Small intestine (tissue), 7 donors: Measurements from ENCODE around the gene GPHB5. TPM values are rescaled to one million over a fixed set of nuclear protein-coding genes. Genes with fewer than 3 reads are reported as not detected.

Source experiments
- DNase-seq, 2 donors: peaks; one replicate each; pipeline versions ENCODE4 v3.0.0 to v3.0.0-alpha.2; 2013
- FAIRE-seq: peaks from 2 replicates; lab custom pipeline; 2012; peaks lifted over from hg19 to GRCh38; lab: Jason Lieb, UNC
- H3K27ac ChIP-seq, 3 donors: one replicate each; pipeline ENCODE4 v1.5.1; 2013; ENCODE audit warnings: low read length in 2 of 3, mild to moderate bottlenecking in 2 of 3, control low read depth in 1 of 3, inconsistent platforms in 1 of 3, low read depth in 1 of 3, moderate library complexity in 1 of 3
- H3K27me3 ChIP-seq, 3 donors: one replicate each; pipeline ENCODE4 v1.6.1; 2013; ENCODE audit warnings: low read length in 3 of 3, inconsistent platforms in 1 of 3; ENCODE audit not compliant: control insufficient read depth in 3 of 3, insufficient read depth in 3 of 3
- H3K36me3 ChIP-seq, 3 donors: one replicate each; pipeline ENCODE4 v1.6.1; 2013; ENCODE audit warnings: low read length in 3 of 3, inconsistent platforms in 1 of 3, low read depth in 1 of 3, mild to moderate bottlenecking in 1 of 3, moderate library complexity in 1 of 3; ENCODE audit not compliant: control insufficient read depth in 3 of 3, insufficient read depth in 2 of 3
- H3K4me1 ChIP-seq, 3 donors: one replicate each; pipeline ENCODE4 v1.6.1; 2013; ENCODE audit warnings: low read length in 2 of 3, inconsistent platforms in 1 of 3, low read depth in 1 of 3, mild to moderate bottlenecking in 1 of 3, moderate library complexity in 1 of 3; ENCODE audit not compliant: control insufficient read depth in 3 of 3, insufficient read depth in 2 of 3
- H3K4me3 ChIP-seq, 3 donors: one replicate each; pipeline ENCODE4 v1.5.1; 2013; ENCODE audit warnings: low read length in 3 of 3, control low read depth in 1 of 3, inconsistent platforms in 1 of 3, low read depth in 1 of 3, mild to moderate bottlenecking in 1 of 3, moderate library complexity in 1 of 3
- H3K9me3 ChIP-seq, 2 donors: one replicate each; pipeline ENCODE4 v1.6.1; 2013; ENCODE audit warnings: low read depth in 1 of 2, low read length in 1 of 2; ENCODE audit not compliant: control insufficient read depth in 2 of 2, insufficient read depth in 1 of 2
- WGBS, 3 donors: extraction: QIAGEN DNeasy Blood & Tissue Kit; methylation state at CpG; one replicate each; pipeline ENCODE4 v1.1.7; 2013; 5-methylcytosine and 5-hydroxymethylcytosine counted together
- polyA plus RNA-seq, 4 donors: library from polyadenylated mRNA; stranded (reverse) in 3 of 4; unstranded in 1 of 4; fragments of 200-250 nt in 3 of 4; fragments of 120-200 nt in 1 of 4; gene quantifications; one replicate each; pipeline versions ENCODE4 v1.2.1 to v1.2.3, GENCODE V29; 2013
- donor health status: healthy with polysubstance abuse.
- donor health status: control.
- donor health status: control.
- donor health status: Bipolar disorder and iron deficiency.
- donor health status: healthy.

GPHB5 gene
- polyA plus RNA-seq, 4 donors = not detected

DNA sequence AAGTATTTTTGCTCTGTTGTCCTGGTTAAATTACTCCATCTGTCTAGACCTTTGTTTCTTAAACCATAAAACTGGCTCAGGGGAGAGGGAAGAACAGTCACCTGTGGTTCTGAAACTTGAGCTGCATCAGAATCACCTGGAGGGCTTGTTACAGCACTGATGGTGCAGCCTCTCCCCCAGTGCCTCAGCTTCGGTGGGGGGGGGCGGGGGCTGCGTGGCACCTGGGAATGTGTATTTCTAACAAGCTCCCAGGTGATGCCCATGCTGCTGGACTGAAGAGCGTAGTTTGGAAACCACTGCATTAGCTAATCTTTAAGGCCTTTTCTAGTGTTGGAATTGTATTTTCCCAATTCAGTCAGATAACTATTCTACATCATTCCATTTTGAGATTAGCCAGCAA, 42.7 kb downstream of the GPHB5 start:
- Histone ChIP-seq H3K9me3 (no peaks in the 10 kb centered on the region), H3K4me3 (no peak overlapping the region), H3K4me1 (no peaks in the 10 kb centered on the region), H3K27me3 (no peaks in the 10 kb centered on the region), H3K27ac (no peak overlapping the region), H3K36me3 (peaks cover 0 to 2% (median 0%) of the 10 kb centered on the region in 3 donors)
- FAIRE-seq (no peak), DNase-seq (no peak)
- WGBS, 3 donors = 67 to 80% (median 70%) methylated on average over 4 of the region's 4 CpGs

DNA sequence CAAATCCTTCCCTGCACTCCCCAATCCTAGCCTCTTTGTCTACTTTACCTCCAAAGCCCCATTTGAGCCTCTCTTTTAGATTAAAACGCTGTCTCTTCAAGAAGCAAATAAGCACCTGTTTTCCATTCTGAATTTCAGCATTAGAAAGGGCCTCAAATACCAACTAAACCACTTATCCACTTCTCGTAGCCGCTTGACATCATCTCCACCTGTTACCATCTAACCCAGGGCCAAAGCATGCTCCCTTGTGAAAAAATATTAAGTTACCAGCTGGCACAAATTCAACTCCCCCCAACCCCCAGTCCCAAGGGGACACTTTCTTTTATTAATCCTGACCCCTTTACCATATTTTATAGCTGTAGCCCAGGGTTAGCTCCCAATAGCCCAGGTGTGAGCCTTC, 43.1 kb downstream of the GPHB5 start:
- no peaks in the 10 kb centered on the region for H3K4me1 ChIP-seq
- no peak overlapping the region for H3K4me3 ChIP-seq
- no peaks in the 10 kb centered on the region for H3K27me3 ChIP-seq
- 85 to 90% (median 88%) methylated on average over 3 of the region's 3 CpGs for WGBS, 3 donors
- peaks cover 0 to 2% (median 0%) of the 10 kb centered on the region in 3 donors for H3K36me3 ChIP-seq
- H3K27ac ChIP-seq = no peak overlapping the region
- FAIRE-seq = no peak
- H3K9me3 ChIP-seq = no peaks in the 10 kb centered on the region
- no peak for DNase-seq

DNA sequence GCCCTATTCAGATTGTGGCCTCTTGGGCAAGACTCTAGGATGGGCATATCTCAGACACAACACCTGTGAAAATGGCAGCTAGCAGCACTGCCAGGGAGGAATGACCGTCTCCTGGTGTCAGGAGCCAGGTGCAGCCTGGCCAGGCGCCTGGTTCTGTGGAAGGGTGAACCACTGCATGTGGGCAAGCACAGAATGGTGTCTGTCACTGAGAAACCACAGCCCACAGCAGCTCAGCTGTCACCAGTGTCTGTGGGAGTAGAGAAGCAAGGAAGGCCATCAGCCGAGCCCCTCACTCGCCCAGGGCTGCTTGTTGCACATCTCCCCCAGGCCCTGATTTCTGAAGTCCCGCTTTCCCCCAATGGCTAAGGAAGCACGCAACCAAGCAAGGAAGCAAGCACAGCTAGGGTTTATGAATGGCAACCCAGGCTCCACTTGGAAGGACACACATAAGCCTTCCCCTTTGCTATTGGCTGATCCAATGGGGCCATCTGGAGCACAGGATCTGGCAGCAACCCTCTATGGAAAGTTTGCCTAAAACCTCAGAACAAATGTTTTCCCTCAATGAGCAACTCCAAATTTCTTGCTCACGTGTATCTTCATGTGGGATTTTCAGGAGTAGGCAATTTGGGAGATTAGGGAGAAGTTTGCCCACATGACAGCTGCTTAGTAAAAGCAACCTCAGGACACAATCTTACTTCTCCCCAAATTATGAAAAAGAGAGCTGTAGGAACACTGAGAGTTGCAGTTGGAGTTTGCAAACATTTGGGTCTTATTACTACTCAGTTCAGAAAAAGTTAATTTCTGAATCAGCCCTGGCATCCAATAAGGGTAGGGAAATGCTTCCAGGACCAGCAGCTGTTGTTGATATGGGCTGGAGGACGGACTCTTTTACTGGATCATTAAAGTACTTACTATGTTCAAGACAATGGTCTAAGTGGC, 44.7 kb downstream of the GPHB5 start:
- no peak for FAIRE-seq
- no peaks in the 10 kb centered on the region for H3K27me3 ChIP-seq
- no peak overlapping the region for H3K27ac ChIP-seq
- no peaks in the 10 kb centered on the region for H3K9me3 ChIP-seq
- WGBS, 3 donors = 80 to 86% (median 83%) methylated on average over 8 of the region's 8 CpGs
- no peak overlapping the region for H3K4me3 ChIP-seq
- peaks cover 0 to 2% (median 0%) of the 10 kb centered on the region in 3 donors for H3K36me3 ChIP-seq
- H3K4me1 ChIP-seq = no peaks in the 10 kb centered on the region
- DNase-seq = no peak

DNA sequence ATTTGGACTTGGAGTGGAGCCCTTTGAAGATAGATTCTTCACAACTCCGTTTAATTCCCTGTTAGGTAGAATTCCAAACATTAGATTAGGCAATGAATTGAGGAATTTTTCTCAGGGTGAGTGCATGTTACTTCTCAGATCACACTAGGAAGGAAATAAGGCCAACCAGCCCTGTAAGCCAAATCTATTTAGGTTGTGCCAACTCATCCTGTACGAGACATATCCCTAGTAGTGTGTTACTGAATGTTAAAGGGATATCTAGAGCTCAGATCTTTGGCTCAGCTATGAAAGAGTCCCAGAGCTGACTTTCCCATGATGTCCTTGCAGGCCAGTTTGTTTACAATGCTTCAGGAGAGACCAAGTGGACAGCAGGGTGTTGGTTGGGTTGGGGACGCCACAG, 45.6 kb downstream of the GPHB5 start:
- DNase-seq (no peak), FAIRE-seq (no peak)
- H3K9me3 ChIP-seq = no peaks in the 10 kb centered on the region
- no peak overlapping the region for H3K27ac ChIP-seq
- no peak overlapping the region for H3K4me3 ChIP-seq
- H3K4me1 ChIP-seq = no peaks in the 10 kb centered on the region
- H3K36me3 ChIP-seq = peaks cover 0 to 2% (median 0%) of the 10 kb centered on the region in 3 donors
- WGBS, 3 donors = 47 to 60% (median 49%) methylated on average over 3 of the region's 3 CpGs
- no peaks in the 10 kb centered on the region for H3K27me3 ChIP-seq

DNA sequence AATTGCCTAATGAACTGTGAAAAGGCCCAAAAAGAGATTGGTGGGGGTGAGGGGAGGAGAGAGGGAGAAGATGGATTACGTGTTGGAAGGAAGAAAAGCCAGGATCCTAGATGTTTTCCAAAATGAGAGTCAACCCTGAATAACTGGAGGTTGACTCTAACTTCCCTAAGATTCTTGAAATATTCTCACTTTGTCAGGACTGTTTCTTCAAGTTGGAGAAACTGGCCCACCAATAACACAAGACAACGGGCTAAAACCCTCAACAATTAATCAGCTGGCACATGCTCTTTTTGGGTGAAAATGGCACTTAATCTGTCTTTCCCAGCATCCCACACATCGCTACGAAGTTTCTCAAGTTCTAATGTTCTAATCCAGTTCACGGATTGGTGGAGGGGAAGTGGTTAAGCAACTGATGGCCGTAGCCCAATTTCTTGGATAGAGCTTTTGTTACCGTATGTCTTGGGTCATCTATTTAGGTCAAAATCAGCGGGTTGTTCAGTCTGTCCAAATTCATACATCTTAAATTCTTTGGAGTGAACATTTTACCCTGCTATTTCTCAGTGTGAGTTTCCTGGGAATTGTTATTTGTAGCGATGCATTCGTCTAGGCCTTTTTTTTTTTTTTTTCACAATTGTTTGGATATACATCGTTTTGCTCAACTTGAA, 49.0 kb downstream of the GPHB5 start:
- H3K9me3 ChIP-seq = no peaks in the 10 kb centered on the region
- peaks cover 0 to 2% (median 0%) of the 10 kb centered on the region in 3 donors for H3K36me3 ChIP-seq
- no peak for FAIRE-seq
- H3K4me1 ChIP-seq = no peaks in the 10 kb centered on the region
- WGBS, 3 donors = 81 to 91% (median 86%) methylated on average over 11 of the region's 11 CpGs
- no peak overlapping the region for H3K27ac ChIP-seq
- DNase-seq = no peak
- H3K4me3 ChIP-seq = no peak overlapping the region
- no peaks in the 10 kb centered on the region for H3K27me3 ChIP-seq

DNA sequence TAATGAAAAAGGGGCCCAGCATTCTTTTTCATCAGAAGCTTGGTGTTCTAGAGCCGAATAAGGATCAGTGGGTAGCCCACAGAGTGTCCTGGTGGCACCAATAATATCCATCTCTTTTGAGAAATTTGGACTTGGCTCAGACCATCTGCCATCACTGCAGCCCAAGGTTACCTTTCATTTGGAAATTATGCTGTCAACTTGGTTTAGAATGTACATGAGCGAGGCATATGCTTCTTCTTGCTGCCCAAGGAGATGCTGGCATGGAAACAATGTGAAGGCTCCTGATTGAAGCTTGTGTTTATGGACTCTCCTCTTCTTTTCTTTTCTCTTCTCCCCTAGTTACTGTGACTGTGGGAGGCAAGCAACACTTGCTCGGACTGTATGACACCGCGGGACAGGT, 50.0 kb downstream of the GPHB5 start:
- H3K27me3 ChIP-seq = no peaks in the 10 kb centered on the region
- peaks cover 0 to 2% (median 0%) of the 10 kb centered on the region in 3 donors for H3K36me3 ChIP-seq
- no peak overlapping the region for H3K27ac ChIP-seq
- DNase-seq (no peak), FAIRE-seq (no peak)
- H3K4me3 ChIP-seq = no peak overlapping the region
- 90 to 96% (median 92%) methylated on average over 5 of the region's 5 CpGs for WGBS, 3 donors
- no peaks in the 10 kb centered on the region for H3K4me1 ChIP-seq
- H3K9me3 ChIP-seq = no peaks in the 10 kb centered on the region

DNA sequence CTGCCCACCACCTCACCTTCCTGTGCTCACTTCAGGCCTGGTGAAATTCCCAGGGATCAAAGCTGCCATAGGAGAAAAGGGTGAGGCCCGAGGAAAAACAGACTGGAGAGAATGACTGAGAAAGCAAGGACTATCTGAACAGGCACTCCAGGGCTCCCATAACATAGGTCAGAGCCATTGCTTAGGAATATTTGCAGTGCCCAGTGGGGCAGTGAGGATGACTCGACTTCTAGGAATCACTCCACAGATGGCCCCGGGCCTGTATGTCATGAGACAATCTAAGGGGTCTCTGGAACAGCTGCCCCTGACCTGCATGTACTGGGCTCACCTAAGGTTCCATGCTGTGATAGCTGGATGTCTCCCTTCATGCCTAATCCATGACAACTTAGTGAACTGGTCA, 51.6 kb downstream of the GPHB5 start:
- no peaks in the 10 kb centered on the region for H3K36me3 ChIP-seq
- DNase-seq (no peak), FAIRE-seq (no peak)
- H3K27me3 ChIP-seq = no peaks in the 10 kb centered on the region
- H3K9me3 ChIP-seq = no peaks in the 10 kb centered on the region
- no peaks in the 10 kb centered on the region for H3K4me1 ChIP-seq
- no peak overlapping the region for H3K4me3 ChIP-seq
- H3K27ac ChIP-seq = no peak overlapping the region
- 59 to 69% (median 65%) methylated on average over 3 of the region's 3 CpGs for WGBS, 3 donors

DNA sequence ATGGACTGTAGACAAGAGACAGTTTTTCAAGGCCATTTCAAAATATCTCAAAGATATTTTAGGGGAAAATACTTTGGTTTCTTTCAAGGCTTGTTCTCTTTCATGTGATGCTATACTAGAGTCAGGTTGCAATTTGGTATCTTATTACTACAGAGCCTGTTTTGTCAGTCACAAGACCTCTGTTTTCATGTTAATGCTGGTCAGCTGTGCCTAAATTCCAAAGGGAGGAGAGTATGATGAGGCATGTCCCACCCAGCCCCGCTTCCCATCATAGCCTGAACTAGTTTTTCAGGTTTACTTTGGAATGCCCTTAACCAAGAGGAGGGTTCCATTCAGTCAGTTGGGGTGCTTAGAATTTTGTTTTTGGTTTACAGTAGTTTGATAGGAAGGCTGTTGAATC, 52.6 kb downstream of the GPHB5 start:
- H3K36me3 ChIP-seq = no peaks in the 10 kb centered on the region
- no peak for FAIRE-seq
- no peaks in the 10 kb centered on the region for H3K27me3 ChIP-seq
- no peak overlapping the region for H3K4me3 ChIP-seq
- H3K4me1 ChIP-seq = no peaks in the 10 kb centered on the region
- no peak for DNase-seq
- H3K27ac ChIP-seq = no peak overlapping the region
- H3K9me3 ChIP-seq = no peaks in the 10 kb centered on the region
- 62 to 86% (median 80%) methylated on average over 1 of the region's 1 CpG for WGBS, 3 donors
